Measurements from ENCODE around the gene KCNQ1OT1.

Gene KCNQ1OT1

DNA sequence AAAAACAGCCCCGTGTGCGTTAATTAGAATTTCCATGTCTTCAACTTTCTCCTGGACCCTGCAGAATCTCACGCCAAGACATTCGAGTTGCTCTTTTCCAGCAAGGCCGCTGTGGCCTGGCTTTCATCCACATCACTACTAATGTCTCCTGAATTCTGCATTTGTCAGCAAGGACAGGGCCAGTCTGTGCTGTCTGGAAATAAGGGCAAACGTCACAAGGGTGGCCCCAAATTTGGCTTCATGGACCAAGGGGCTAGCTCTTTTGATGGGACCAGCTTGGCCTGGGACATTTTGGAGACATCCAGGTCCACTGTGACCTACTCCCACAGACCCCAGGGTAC lies 33.4 kb downstream of the KCNQ1OT1 start:
- no peak for DNase-seq

GRCh38 chr11:2665526-2666400 lies 34.0 kb downstream of the KCNQ1OT1 start:
- DNase-seq: no peak

GRCh38 chr11:2664791-2665525 lies 34.8 kb downstream of the KCNQ1OT1 start:
- DNase-seq: no peak

DNA sequence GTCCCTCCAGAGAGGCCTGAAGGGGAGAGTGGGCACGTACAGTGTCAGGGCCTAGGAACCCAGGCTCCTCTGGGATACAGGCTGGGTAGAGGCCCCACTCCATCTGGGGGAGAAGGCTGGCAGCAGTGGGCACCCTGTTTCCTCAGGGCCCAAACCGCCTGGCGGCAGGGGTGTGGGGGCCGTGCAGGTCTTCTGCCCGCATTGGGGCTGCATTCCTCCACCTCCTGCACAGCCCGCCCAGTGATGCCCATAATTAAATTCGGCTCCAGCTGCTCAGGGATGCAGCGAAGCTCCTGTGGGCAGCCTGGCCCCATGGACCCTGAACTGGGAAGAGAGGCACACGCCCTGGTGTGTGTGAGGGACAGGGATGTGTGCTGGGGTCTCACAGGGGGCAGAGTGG lies 35.4 kb downstream of the KCNQ1OT1 start:
- DNase-seq: no peak

GRCh38 chr11:2663915-2664314 lies 35.9 kb downstream of the KCNQ1OT1 start:
- DNase-seq: no peak

GRCh38 chr11:2663506-2663905 lies 36.3 kb downstream of the KCNQ1OT1 start:
- no peak for DNase-seq

DNA sequence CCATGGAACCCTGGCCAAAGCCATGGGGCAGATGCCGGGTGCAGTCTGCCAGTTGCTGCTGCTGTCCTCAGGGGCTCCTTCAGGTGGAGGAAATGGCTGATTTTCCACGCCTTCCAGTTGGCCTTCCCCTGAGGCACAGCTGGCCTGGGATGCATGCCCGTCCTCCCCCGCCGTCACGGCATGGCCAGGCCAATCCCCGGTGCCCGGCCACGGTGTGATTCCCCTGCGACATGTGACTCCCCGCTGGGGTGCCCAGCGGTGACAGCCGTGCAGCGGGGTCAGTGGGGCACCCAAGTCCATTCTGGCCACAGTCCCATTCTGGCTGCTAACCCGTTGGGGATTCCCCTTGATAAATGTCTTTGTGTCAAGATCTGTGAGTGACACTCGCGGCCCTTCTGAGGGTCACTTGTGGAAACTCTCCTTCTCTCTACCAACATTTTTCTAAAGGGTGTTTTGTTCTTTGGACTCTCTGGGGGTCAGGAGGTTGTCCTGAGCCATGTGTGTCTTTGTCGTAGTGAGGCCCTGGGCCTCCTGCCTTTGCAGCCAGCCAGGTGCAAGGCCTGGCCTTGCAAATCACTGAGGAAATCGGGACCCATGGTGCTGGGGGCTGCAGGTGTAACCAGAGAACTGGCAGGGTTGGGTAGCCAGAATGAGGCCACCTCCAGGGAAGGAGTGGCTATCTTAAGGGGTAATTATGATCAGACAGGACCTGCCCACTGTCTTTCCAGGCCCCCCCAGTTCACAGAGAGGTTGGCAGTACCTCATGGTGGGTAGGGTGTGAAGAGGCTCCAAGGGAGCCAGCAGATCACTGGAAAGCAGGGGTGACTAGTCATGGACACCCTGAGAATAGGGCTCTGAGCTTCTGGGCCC lies 37.1 kb downstream of the KCNQ1OT1 start:
- DNase-seq: no peak

- DNase-seq: no peak
Measured at GRCh38 chr11:2662024-2662312, 37.8 kb downstream of the KCNQ1OT1 start.

DNA sequence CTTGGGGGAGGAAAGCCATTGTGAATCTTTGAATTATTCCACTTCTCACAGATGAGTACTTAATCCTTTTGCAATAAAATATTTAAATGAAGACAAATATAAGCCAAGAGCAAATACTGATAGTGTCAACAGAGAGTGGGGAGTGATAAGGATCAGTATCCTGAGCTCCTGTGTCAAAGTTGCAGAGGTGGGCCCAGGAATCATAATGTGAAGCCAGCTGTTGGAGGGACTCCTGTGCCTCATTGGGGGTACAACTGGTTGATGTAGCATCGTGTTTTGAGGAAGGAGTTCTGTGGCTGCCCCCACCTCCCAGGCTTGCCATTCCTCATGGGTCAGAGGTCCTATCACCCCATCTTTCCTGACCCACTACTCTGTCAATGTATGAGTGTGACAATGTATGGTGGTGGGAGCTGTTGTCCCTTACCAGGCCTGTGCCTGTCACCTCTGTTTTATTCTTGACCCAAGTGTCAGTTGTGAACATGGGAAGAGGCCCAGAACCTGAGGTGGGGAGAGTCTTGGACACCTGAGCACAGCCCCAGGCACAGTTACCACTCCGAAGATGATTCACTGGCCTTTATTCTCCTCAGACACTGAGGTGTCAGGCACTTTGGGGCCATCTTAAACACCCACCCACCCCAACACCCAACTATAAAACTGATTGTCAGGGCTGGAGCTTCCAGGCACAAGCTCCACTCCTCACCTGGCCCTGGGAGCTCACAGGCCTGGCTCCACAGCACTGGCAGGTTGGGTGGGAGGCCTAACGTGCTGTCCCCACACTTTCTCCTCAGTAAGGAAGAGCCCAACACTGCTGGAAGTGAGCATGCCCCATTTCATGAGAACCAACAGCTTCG lies 38.4 kb downstream of the KCNQ1OT1 start:
- no peak for DNase-seq

GRCh38 chr11:2660357-2660939 lies 39.3 kb downstream of the KCNQ1OT1 start:
- DNase-seq: no peak

GRCh38 chr11:2657697-2658284 lies 42.0 kb downstream of the KCNQ1OT1 start:
- no peak for DNase-seq

DNA sequence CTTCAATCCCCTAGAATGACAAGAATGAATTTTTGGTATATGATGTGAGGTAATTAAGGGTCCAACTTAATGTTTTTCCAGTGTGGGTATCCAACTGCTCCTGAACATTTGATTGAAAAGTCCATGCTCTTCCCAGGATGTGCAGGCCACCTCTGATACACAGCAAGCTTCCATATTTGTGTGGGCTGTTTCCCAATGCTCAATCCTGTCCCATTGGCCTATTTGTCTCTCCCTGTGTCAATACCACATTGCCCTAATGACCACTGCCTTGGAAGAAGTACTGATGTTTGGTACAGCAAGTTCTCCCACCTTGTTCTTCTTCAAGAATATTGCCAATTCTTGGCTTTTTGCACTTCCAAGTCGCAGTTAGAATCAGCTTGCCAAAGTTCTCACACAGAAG lies 42.9 kb downstream of the KCNQ1OT1 start:
- no peak for DNase-seq

- DNase-seq: no peak
Measured at GRCh38 chr11:2655834-2656622, 43.8 kb downstream of the KCNQ1OT1 start.

- no peak for DNase-seq
Measured at GRCh38 chr11:2655016-2655719, 44.6 kb downstream of the KCNQ1OT1 start.

DNA sequence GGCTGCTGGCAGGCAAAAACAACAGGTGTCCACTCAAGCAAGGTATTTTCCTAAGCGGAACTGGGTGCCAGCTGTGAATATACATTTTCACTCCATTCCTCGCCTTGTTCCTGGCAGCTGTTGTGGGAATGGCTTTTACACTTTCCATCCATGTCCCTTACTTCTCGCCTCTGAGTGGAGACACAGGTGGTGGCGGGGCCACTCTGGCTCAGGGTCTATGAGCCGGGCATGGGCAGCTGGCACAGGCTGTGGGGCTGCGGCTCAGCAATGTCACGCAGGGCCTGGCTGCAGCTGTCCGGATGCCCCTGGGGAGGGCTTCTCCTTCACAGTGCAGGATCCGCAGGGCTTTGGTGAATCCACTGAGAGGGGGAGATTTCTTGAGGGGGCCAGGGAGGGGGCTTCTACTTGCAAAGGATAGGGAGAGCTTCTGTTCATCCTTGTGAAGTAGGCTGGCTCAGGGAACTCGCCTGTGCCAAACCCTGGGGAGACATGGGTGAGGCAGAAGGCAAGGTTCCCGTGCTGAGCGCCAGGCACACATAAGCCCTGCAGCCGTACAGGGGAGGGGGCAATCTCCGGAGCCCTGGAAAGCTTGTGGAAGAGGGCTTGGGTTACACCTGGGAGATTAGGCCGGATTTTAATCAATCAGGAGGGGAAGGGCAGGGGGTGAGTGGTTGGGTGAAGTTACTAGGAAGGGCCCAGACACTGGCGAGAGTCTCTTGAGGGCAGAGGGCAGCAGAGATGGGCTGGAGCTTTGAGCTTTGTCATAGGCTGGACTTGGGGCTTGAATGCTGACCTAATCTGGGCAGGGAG lies 45.7 kb downstream of the KCNQ1OT1 start:
- DNase-seq: no peak

DNA sequence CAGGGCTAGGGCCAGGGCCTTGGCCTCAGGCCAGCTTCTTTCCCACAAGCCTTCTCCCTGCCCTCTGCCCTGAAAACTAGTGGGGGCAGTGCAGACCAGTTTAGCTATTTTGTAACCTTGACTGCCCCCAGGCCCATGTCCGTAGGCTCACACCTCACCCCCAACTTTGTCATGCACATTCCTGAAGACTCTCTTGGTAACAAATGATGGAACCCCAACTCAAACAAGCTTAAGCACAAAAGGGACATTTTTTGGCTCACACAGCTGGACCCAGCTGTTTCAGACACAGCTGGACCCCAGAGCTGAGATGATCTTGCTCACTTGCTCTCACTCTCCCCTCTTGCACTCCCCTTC lies 46.6 kb downstream of the KCNQ1OT1 start:
- no peak for DNase-seq

- no peak for DNase-seq
Measured at GRCh38 chr11:2652333-2653197, 47.2 kb downstream of the KCNQ1OT1 start.

DNA sequence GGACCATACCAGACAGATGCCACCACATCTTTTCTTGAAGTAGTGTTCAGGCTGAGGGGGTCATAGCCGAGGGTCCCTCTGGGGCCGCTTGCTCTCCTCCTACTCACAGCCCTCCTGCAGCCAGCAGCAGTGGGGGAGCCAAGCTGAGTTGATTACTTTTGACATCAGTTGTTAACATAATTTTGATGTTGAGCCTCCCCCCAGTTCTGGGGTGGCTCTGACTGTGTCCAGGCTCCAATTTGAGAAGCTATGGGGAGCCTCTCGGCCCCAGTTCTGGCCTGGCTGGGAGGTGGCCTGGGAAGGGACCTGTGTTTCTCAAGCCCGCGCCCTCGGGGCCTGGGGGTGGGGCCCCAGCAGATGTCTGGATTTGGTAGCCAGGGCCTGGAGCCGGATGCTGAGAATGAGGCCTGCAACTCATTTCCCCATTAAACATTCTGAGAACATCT lies 47.9 kb downstream of the KCNQ1OT1 start:
- DNase-seq: no peak

Measured in NCI-H1417 treated with DMSO at 0.1 percent for 48 hours (cell line).